ENCODE measurements around the gene GVQW3. TPM values are rescaled to one million over a fixed set of nuclear protein-coding genes. Genes with fewer than 3 reads are reported as not detected.

GVQW3 gene
- total RNA-seq, 1 donor, result 2.9 TPM

GRCh38 chr11:76408171-76408965 is 27.2 kb downstream of the GVQW3 start:
- no peaks in the 10 kb centered on the region for H3K9me3 ChIP-seq (ENCODE audit: low read depth, low read length)
- no peak for DNase-seq (ENCODE audit: insufficient read length, low spot score, missing footprints)
- no peak overlapping the region for H2AFZ ChIP-seq (ENCODE audit: low read length)
- no peaks in the 10 kb centered on the region for H4K20me1 ChIP-seq (ENCODE audit: insufficient read depth, low read length)
- H3K4me1 ChIP-seq (ENCODE audit: insufficient read depth, low read length), result no peaks in the 10 kb centered on the region
- H3K27me3 ChIP-seq (ENCODE audit: insufficient read depth, low read length), result peaks cover 17% of the 10 kb centered on the region
- no peak for TF ChIP-seq CTCF (IDR thresholded peaks at IDR 0.05; ENCODE audit: extremely low read depth, low read depth, low read length)
- H3K4me3 ChIP-seq (ENCODE audit: insufficient read depth, low read length), result no peak overlapping the region
- no peaks in the 10 kb centered on the region for H3K36me3 ChIP-seq (ENCODE audit: insufficient read depth, low read length)
- H3K27ac ChIP-seq (ENCODE audit: low read depth, low read length), result no peak overlapping the region
- H3K4me2 ChIP-seq (ENCODE audit: insufficient read depth, low read length), result no peak overlapping the region
- no peaks in the 10 kb centered on the region for H3K79me2 ChIP-seq (ENCODE audit: insufficient read depth, low read length)

GRCh38 chr11:76410851-76411357 is 29.8 kb downstream of the GVQW3 start:
- TF ChIP-seq CTCF (IDR thresholded peaks at IDR 0.05; ENCODE audit: extremely low read depth, low read depth, low read length), result no peak
- DNase-seq (ENCODE audit: insufficient read length, low spot score, missing footprints), result no peak

GRCh38 chr11:76415073-76415472 is 34.0 kb downstream of the GVQW3 start:
- H4K20me1 ChIP-seq (ENCODE audit: insufficient read depth, low read length), result no peaks in the 10 kb centered on the region
- H3K4me1 ChIP-seq (ENCODE audit: insufficient read depth, low read length), result no peaks in the 10 kb centered on the region
- H3K36me3 ChIP-seq (ENCODE audit: insufficient read depth, low read length), result no peaks in the 10 kb centered on the region
- H3K9me3 ChIP-seq (ENCODE audit: low read depth, low read length), result no peaks in the 10 kb centered on the region
- H3K27ac ChIP-seq (ENCODE audit: low read depth, low read length), result no peak overlapping the region
- no peak overlapping the region for H3K4me2 ChIP-seq (ENCODE audit: insufficient read depth, low read length)
- H2AFZ ChIP-seq (ENCODE audit: low read length), result no peak overlapping the region
- no peak overlapping the region for H3K4me3 ChIP-seq (ENCODE audit: insufficient read depth, low read length)
- no peak for TF ChIP-seq CTCF (IDR thresholded peaks at IDR 0.05; ENCODE audit: extremely low read depth, low read depth, low read length)
- no peak for DNase-seq (ENCODE audit: insufficient read length, low spot score, missing footprints)
- H3K79me2 ChIP-seq (ENCODE audit: insufficient read depth, low read length), result no peaks in the 10 kb centered on the region
- peaks cover 20% of the 10 kb centered on the region for H3K27me3 ChIP-seq (ENCODE audit: insufficient read depth, low read length)

More at GRCh38 chr11:76410851-76411357, 29.8 kb downstream of the GVQW3 start:
- no peaks in the 10 kb centered on the region for H3K36me3 ChIP-seq (ENCODE audit: insufficient read depth, low read length)
- peak overlapping the region; percentile 28 for H3K4me2 ChIP-seq (ENCODE audit: insufficient read depth, low read length)
- peak overlapping the region; percentile 25 for H3K4me3 ChIP-seq (ENCODE audit: insufficient read depth, low read length)
- H2AFZ ChIP-seq (ENCODE audit: low read length), result peak overlapping the region; percentile 18
- no peaks in the 10 kb centered on the region for H3K79me2 ChIP-seq (ENCODE audit: insufficient read depth, low read length)
- no peaks in the 10 kb centered on the region for H4K20me1 ChIP-seq (ENCODE audit: insufficient read depth, low read length)
- H3K27ac ChIP-seq (ENCODE audit: low read depth, low read length), result no peak overlapping the region
- no peaks in the 10 kb centered on the region for H3K4me1 ChIP-seq (ENCODE audit: insufficient read depth, low read length)
- no peaks in the 10 kb centered on the region for H3K9me3 ChIP-seq (ENCODE audit: low read depth, low read length)
- H3K27me3 ChIP-seq (ENCODE audit: insufficient read depth, low read length), result peaks cover 17% of the 10 kb centered on the region

- Histone ChIP-seq H3K36me3 (ENCODE audit: insufficient read depth, low read length) (no peaks in the 10 kb centered on the region), H2AFZ (ENCODE audit: low read length) (no peak overlapping the region), H3K27ac (ENCODE audit: low read depth, low read length) (no peak overlapping the region), H3K79me2 (ENCODE audit: insufficient read depth, low read length) (no peaks in the 10 kb centered on the region), H3K4me1 (ENCODE audit: insufficient read depth, low read length) (no peaks in the 10 kb centered on the region), H4K20me1 (ENCODE audit: insufficient read depth, low read length) (no peaks in the 10 kb centered on the region), H3K4me3 (ENCODE audit: insufficient read depth, low read length) (no peak overlapping the region), H3K4me2 (ENCODE audit: insufficient read depth, low read length) (no peak overlapping the region), H3K27me3 (ENCODE audit: insufficient read depth, low read length) (peaks cover 9% of the 10 kb centered on the region), H3K9me3 (ENCODE audit: low read depth, low read length) (no peaks in the 10 kb centered on the region)
- DNase-seq (ENCODE audit: insufficient read length, low spot score, missing footprints), result no peak
- peak; percentile 33 for TF ChIP-seq CTCF (IDR thresholded peaks at IDR 0.05; ENCODE audit: extremely low read depth, low read depth, low read length)
These were observed 38.8 kb downstream of the GVQW3 start for GRCh38 chr11:76419896-76420295.
